HepG2 (cell line): ENCODE data around the gene DNAJC5. TPM values are rescaled to one million over a fixed set of nuclear protein-coding genes. Genes with fewer than 3 reads are reported as not detected.

Experiments
- EED ChIP-seq: sonication (generic); formaldehyde crosslinking; IDR thresholded peaks from 2 replicates; pipeline ENCODE4 v1.5.0; 2020; ENCODE audit warnings: mild to moderate bottlenecking, missing genetic modification reagents
- GMEB2 ChIP-seq: IDR thresholded peaks from 2 replicates; pipeline ENCODE4 v1.6.1; 2016; ENCODE audit warnings: missing biosample characterization, missing genetic modification reagents, low read depth
- HES4 ChIP-seq: sonication (generic); formaldehyde crosslinking; IDR thresholded peaks from 2 replicates; pipeline ENCODE4 v1.9.0; 2021; ENCODE audit warnings: mild to moderate bottlenecking, missing genetic modification reagents, borderline replicate concordance
- HNRNPLL ChIP-seq: fragments of 200-400 bp; formaldehyde crosslinking; IDR thresholded peaks from 2 replicates; pipeline ENCODE4 v1.6.1; 2017; ENCODE audit warnings: mild to moderate bottlenecking, low read depth, low read length; ENCODE audit not compliant: poor library complexity, severe bottlenecking
- HNRNPUL1 ChIP-seq: fragments of 200-400 bp; formaldehyde crosslinking; IDR thresholded peaks from 2 replicates; pipeline ENCODE4 v1.6.1; 2017; ENCODE audit warnings: low read depth, mild to moderate bottlenecking, low read length, moderate library complexity
- MXD4 ChIP-seq: IDR thresholded peaks from 2 replicates; pipeline ENCODE4 v1.6.1; 2016; ENCODE audit warnings: mild to moderate bottlenecking, missing biosample characterization, missing genetic modification reagents
- NCOR1 ChIP-seq: fragments of 200-600 bp; sonication (generic); IDR thresholded peaks from 2 replicates; pipeline ENCODE4 v1.7.0; 2017; ENCODE audit warnings: antibody characterized with exemption, low read length, borderline replicate concordance
- PITX1 ChIP-seq: sonication (generic); formaldehyde crosslinking; IDR thresholded peaks from 2 replicates; pipeline ENCODE4 v1.5.1; 2020; ENCODE audit warnings: mild to moderate bottlenecking, missing genetic modification reagents
- RXRA ChIP-seq: sonication (generic); formaldehyde crosslinking; IDR thresholded peaks from 2 replicates; pipeline ENCODE4 v1.5.1; 2020; ENCODE audit warnings: missing genetic modification reagents
- SCMH1 ChIP-seq: sonication (generic); formaldehyde crosslinking; IDR thresholded peaks from 2 replicates; pipeline ENCODE4 v1.9.0; 2021; ENCODE audit warnings: missing genetic modification reagents, mild to moderate bottlenecking, borderline replicate concordance
- SOX13 ChIP-seq, 3 experiments: fragments of 450-650 bp in 1 of 3; sonication (generic) in 1 of 3; formaldehyde crosslinking in 1 of 3; IDR thresholded peaks in 2 of 3; conservative IDR thresholded peaks in 1 of 3; 2 replicates each; pipeline versions ENCODE4 v1.5.0 to v1.6.1; 2016 to 2020; ENCODE audit warnings: antibody characterized with exemption in 1 of 3, mild to moderate bottlenecking in 1 of 3, missing compliant biosample characterization in 1 of 3, missing genetic modification reagents in 1 of 3, moderate library complexity in 1 of 3
- U2AF1 ChIP-seq: fragments of 200-400 bp; formaldehyde crosslinking; optimal IDR thresholded peaks from 2 replicates; pipeline ENCODE3; 2017; ENCODE audit warnings: mild to moderate bottlenecking, low read depth, low read length
- ZNF382 ChIP-seq: sonication (generic); formaldehyde crosslinking; IDR thresholded peaks from 2 replicates; pipeline ENCODE4 v1.5.0; 2020; ENCODE audit warnings: missing genetic modification reagents, mild to moderate bottlenecking, borderline replicate concordance
- ZNF510 ChIP-seq: sonication (generic); formaldehyde crosslinking; IDR thresholded peaks from 2 replicates; pipeline ENCODE4 v1.4.0; 2020; ENCODE audit warnings: low read depth, mild to moderate bottlenecking, missing genetic modification reagents
- ZNF670 ChIP-seq: sonication (generic); formaldehyde crosslinking; IDR thresholded peaks from 2 replicates; pipeline ENCODE4 v1.8.0; 2022; ENCODE audit warnings: mild to moderate bottlenecking, missing genetic modification reagents, borderline replicate concordance
- ZNF768 ChIP-seq: sonication (generic); formaldehyde crosslinking; IDR thresholded peaks from 2 replicates; pipeline ENCODE4 v1.4.0; 2020; ENCODE audit warnings: missing genetic modification reagents
- polyA plus RNA-seq, 8 experiments: library from polyadenylated mRNA; depleted of rRNA in 3 of 8; stranded (reverse) in 7 of 8; unstranded in 1 of 8; fragments of >200 nt; fragmentation: Illumina TruSeq in 4 of 8; extraction: Trizol in 4 of 8; gene quantifications; 2 replicates each; pipeline versions ENCODE4 v1.2.1 to v1.2.3, GENCODE V29; 2011 to 2016; ENCODE audit warnings: low read depth in 4 of 8, missing spikeins in 1 of 8, mixed read lengths in 1 of 8; ENCODE audit not compliant: insufficient read depth in 1 of 8
- total RNA-seq, 5 experiments: library from RNA; depleted of rRNA; stranded (reverse); fragments of >200 nt; fragmentation: Illumina TruSeq; extraction: Trizol; gene quantifications; 2 replicates each; pipeline ENCODE4 v1.2.3, GENCODE V29; 2016; ENCODE audit warnings: low read depth in 1 of 5
- TF ChIP-seq, protein P1 (sequence below): sonication (generic); formaldehyde crosslinking; IDR thresholded peaks from 2 replicates; pipeline ENCODE4 v1.5.0; 2020; ENCODE audit warnings: mild to moderate bottlenecking, missing genetic modification reagents, borderline replicate concordance
- TF ChIP-seq, protein P2 (sequence below): IDR thresholded peaks from 2 replicates; pipeline ENCODE4 v1.6.1; 2012; ENCODE audit warnings: inconsistent platforms

Gene DNAJC5
- total and polyA plus RNA-seq, 2 of the 13 experiments (the other 11 are each of a cell fraction or from before 2014, with no cell fraction given), result 42.8 to 64.5 TPM

- TF ChIP-seq, protein P1, sequence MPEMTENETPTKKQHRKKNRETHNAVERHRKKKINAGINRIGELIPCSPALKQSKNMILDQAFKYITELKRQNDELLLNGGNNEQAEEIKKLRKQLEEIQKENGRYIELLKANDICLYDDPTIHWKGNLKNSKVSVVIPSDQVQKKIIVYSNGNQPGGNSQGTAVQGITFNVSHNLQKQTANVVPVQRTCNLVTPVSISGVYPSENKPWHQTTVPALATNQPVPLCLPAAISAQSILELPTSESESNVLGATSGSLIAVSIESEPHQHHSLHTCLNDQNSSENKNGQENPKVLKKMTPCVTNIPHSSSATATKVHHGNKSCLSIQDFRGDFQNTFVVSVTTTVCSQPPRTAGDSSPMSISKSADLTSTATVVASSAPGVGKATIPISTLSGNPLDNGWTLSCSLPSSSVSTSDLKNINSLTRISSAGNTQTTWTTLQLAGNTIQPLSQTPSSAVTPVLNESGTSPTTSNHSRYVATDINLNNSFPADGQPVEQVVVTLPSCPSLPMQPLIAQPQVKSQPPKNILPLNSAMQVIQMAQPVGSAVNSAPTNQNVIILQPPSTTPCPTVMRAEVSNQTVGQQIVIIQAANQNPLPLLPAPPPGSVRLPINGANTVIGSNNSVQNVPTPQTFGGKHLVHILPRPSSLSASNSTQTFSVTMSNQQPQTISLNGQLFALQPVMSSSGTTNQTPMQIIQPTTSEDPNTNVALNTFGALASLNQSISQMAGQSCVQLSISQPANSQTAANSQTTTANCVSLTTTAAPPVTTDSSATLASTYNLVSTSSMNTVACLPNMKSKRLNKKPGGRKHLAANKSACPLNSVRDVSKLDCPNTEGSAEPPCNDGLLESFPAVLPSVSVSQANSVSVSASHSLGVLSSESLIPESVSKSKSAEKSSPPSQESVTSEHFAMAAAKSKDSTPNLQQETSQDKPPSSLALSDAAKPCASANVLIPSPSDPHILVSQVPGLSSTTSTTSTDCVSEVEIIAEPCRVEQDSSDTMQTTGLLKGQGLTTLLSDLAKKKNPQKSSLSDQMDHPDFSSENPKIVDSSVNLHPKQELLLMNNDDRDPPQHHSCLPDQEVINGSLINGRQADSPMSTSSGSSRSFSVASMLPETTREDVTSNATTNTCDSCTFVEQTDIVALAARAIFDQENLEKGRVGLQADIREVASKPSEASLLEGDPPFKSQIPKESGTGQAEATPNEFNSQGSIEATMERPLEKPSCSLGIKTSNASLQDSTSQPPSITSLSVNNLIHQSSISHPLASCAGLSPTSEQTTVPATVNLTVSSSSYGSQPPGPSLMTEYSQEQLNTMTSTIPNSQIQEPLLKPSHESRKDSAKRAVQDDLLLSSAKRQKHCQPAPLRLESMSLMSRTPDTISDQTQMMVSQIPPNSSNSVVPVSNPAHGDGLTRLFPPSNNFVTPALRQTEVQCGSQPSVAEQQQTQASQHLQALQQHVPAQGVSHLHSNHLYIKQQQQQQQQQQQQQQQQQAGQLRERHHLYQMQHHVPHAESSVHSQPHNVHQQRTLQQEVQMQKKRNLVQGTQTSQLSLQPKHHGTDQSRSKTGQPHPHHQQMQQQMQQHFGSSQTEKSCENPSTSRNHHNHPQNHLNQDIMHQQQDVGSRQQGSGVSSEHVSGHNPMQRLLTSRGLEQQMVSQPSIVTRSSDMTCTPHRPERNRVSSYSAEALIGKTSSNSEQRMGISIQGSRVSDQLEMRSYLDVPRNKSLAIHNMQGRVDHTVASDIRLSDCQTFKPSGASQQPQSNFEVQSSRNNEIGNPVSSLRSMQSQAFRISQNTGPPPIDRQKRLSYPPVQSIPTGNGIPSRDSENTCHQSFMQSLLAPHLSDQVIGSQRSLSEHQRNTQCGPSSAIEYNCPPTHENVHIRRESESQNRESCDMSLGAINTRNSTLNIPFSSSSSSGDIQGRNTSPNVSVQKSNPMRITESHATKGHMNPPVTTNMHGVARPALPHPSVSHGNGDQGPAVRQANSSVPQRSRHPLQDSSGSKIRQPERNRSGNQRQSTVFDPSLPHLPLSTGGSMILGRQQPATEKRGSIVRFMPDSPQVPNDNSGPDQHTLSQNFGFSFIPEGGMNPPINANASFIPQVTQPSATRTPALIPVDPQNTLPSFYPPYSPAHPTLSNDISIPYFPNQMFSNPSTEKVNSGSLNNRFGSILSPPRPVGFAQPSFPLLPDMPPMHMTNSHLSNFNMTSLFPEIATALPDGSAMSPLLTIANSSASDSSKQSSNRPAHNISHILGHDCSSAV, result no peak
- TF ChIP-seq HES4 (CRISPR knock-in tag) (peak; percentile 97), MXD4 (CRISPR knock-in tag) (peak; percentile 97), NCOR1 (peak; percentile 66; the same call in 1 of the 2 replicates), SOX13 (IDR thresholded peaks at IDR 0.05) (peak; percentile 45; the same call in 1 of the 2 replicates), SOX13 (CRISPR knock-in tag; conservative IDR thresholded peaks at IDR 0.05 in 1 of 2, IDR thresholded peaks at IDR 0.05 in 1 of 2) (peak in 1 of 2 experiments; percentile 72; a peak in 1 of 4 replicates), ZNF670 (CRISPR knock-in tag) (peak; percentile 96), EED (CRISPR knock-in tag) (no peak), ZNF768 (CRISPR knock-in tag) (peak; percentile 81; the same call in 1 of the 2 replicates), ZNF510 (CRISPR knock-in tag) (0 out of 2 replicates have a peak, but pooled peaks have one; percentile 55), ZNF382 (CRISPR knock-in tag) (no peak), SCMH1 (CRISPR knock-in tag) (no peak), HNRNPLL (peak; percentile 89), RXRA (CRISPR knock-in tag) (peak; percentile 94), PITX1 (CRISPR knock-in tag) (peak; percentile 92), GMEB2 (CRISPR knock-in tag) (peak; percentile 92), HNRNPUL1 (no peak), U2AF1 (peak; percentile 88)
- TF ChIP-seq, protein P2, sequence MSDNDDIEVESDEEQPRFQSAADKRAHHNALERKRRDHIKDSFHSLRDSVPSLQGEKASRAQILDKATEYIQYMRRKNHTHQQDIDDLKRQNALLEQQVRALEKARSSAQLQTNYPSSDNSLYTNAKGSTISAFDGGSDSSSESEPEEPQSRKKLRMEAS, result peak; percentile 99
These were observed 86.1 kb downstream of the DNAJC5 start, which contains the start of gene PRPF6 (continued) for GRCh38 chr20:63980806-63981728.
